H1 (cell line): ENCODE data around the gene ISLR2. TPM values are rescaled to one million over a fixed set of nuclear protein-coding genes. Genes with fewer than 3 reads are reported as not detected.

Experiments
- polyA plus RNA-seq, 7 experiments: library from polyadenylated mRNA; depleted of rRNA in 3 of 7; stranded (reverse) in 5 of 7; unstranded in 2 of 7; fragments of >200 nt in 5 of 7; fragments of 200-250 nt in 2 of 7; gene quantifications; 1 replicate in 5 of 7; 2 replicates in 1 of 7; 4 replicates in 1 of 7; pipeline versions ENCODE4 v1.2.1 to v1.2.3, GENCODE V29; 2011 to 2013; ENCODE audit warnings: missing spikeins in 2 of 7, mixed read lengths in 2 of 7
- small RNA-seq: library from polyadenylated mRNA; stranded (forward); fragments of <200 nt; extraction: miRNeasy Mini kit (QIAGEN cat#:217004); gene quantifications from one replicate; pipeline ENCODE3, GENCODE V24; 2013; ENCODE audit not compliant: insufficient read depth
- total RNA-seq: library from RNA; stranded (reverse); fragmentation: NEBNext Ultra II Directional; extraction: Animal tissue kit (Norgen Biotek cat#: 25700); gene quantifications from 2 replicates; pipeline ENCODE4 v1.2.1, GENCODE V29; 2021

Gene ISLR2
- total and polyA plus RNA-seq, 2 of the 8 experiments (the other 6 are each of a cell fraction or from before 2014, with no cell fraction given), result 0.47 to 0.58 TPM

Small RNA genes lying within 50 kb of the gene (small RNA-seq; reads per million reads assigned to genes)
- not detected for gene RF00017

Other genes with a start within 250 kb of the ISLR2 start
- 8.1 and 9.3 TPM in 2 replicates for gene LOXL1, start 204.1 kb upstream of the ISLR2 start, total RNA-seq
- 14.4 and 22.7 TPM in 2 replicates for gene LOXL1, start 204.1 kb upstream of the ISLR2 start, polyA plus RNA-seq (2011; rRNA removed)
- gene STOML1, start 138.3 kb upstream of the ISLR2 start, total RNA-seq, result 2.6 and 3.8 TPM in 2 replicates
- 3.2 and 6.4 TPM in 2 replicates for gene STOML1, start 138.3 kb upstream of the ISLR2 start, polyA plus RNA-seq (2011; rRNA removed)
- 30.3 and 31.2 TPM in 2 replicates for gene PML, start 135.9 kb upstream of the ISLR2 start, total RNA-seq
- gene PML, start 135.9 kb upstream of the ISLR2 start, polyA plus RNA-seq (2011; rRNA removed), result 14.9 and 30.4 TPM in 2 replicates
- 0.80 and 3.3 TPM in 2 replicates for gene GOLGA6A, start 48.0 kb upstream of the ISLR2 start, total RNA-seq
- gene GOLGA6A, start 48.0 kb upstream of the ISLR2 start, polyA plus RNA-seq (2011; rRNA removed), result 1.0 and 2.1 TPM in 2 replicates
- gene ISLR, start 43.1 kb downstream of the ISLR2 start, total RNA-seq, result 0.35 TPM in 1 of 2 replicates, not detected in the other
- gene ISLR, start 43.1 kb downstream of the ISLR2 start, polyA plus RNA-seq (2011; rRNA removed), result 0.29 and 0.82 TPM in 2 replicates
- gene STRA6, start 72.2 kb downstream of the ISLR2 start, total RNA-seq, result 7.6 and 9.3 TPM in 2 replicates
- gene STRA6, start 72.2 kb downstream of the ISLR2 start, polyA plus RNA-seq (2011; rRNA removed), result 14.5 and 21.0 TPM in 2 replicates
- 1.0 and 2.0 TPM in 2 replicates for gene CCDC33, start 105.7 kb downstream of the ISLR2 start, total RNA-seq
- gene CCDC33, start 105.7 kb downstream of the ISLR2 start, polyA plus RNA-seq (2011; rRNA removed), result 2.7 and 3.3 TPM in 2 replicates
- gene CYP11A1, start 237.1 kb downstream of the ISLR2 start, total RNA-seq, result 1.9 and 3.3 TPM in 2 replicates
- gene CYP11A1, start 237.1 kb downstream of the ISLR2 start, polyA plus RNA-seq (2011; rRNA removed), result 7.2 and 7.5 TPM in 2 replicates